ENCODE results near the gene MAST1.

GRCh38 chr19:12833738-12834565, 4.4 kb upstream of the MAST1 start:
- TF ChIP-seq CTCF (IDR thresholded peaks at IDR 0.05; ENCODE audit: low read length) (no peak), EZH2 (optimal IDR thresholded peaks at IDR 0.05; ENCODE audit: low read depth, low read length) (no peak), EZH2phosphoT487 (IDR thresholded peaks at IDR 0.05; ENCODE audit: low read length) (no peak)

All from MM.1S (cell line).